Inflammatory macrophage treated with lipopolysaccharide for 4 hours (primary cell): ENCODE data around the gene MLYCD.
"Not testable (repeated sequence)": the region's sequence is repeated elsewhere in the genome, so short reads cannot be mapped to it uniquely, and the experiment has no call there.

Experiments
- DNase-seq: peaks from one replicate; pipeline ENCODE4 v3.0.0-alpha.2; 2020

Gene MLYCD

DNA sequence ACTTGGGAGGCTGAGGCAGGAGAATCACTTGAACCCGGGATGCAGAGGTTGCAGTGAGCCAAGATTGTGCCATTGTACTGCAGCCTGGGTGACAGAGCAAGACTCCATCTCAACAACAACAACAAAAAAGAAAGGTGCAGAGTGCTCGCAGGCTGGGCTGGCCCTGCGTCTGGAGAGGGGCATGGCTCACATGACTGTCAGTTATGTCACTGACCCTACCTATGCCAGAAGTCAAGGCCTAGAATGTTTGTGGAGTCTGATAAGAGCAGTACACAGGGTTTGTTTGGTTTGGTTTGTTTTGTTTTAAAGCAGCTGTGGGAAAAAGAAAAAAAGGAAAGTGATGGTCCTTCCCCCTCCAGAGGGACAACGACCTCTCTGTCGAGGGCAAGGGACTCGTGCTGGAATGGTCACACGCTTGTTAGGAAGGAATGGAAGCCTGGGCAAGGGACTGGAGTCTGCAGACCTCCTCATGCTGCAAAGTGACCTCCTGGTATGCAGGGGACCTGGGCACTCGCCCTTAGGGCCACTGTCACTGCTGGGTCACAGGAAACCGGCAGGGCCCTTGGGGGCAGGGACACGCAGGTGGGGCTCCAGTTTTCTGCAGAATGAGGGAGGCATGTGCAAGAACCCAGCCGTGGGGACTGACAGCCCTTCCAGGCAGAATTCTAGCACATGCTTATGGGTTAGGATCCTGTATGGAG, 44.0 kb downstream of the MLYCD start:
- no peak for DNase-seq

- DNase-seq: no peak
Observed at GRCh38 chr16:83943516-83944050, 44.7 kb downstream of the MLYCD start.

DNA sequence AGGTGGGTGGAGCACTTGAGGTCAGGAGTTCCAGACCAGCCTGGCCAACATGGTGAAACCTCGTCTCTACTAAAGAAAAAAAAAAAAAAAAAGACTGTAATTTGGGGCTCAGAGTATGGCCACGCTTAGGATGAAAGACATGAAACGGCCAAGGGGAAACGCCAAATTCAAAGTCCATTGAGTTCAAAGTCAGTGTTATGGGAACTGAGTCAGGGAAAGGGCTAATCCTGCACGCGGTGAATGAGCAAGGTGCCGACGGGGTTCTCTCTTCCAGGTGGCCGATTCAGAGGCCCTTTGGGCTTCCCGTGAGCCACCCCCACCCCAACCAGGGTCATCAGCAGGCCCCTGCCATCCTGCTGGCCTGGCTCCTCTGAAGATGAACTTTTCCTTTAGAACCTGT, 46.7 kb downstream of the MLYCD start:
- no peak for DNase-seq

DNA sequence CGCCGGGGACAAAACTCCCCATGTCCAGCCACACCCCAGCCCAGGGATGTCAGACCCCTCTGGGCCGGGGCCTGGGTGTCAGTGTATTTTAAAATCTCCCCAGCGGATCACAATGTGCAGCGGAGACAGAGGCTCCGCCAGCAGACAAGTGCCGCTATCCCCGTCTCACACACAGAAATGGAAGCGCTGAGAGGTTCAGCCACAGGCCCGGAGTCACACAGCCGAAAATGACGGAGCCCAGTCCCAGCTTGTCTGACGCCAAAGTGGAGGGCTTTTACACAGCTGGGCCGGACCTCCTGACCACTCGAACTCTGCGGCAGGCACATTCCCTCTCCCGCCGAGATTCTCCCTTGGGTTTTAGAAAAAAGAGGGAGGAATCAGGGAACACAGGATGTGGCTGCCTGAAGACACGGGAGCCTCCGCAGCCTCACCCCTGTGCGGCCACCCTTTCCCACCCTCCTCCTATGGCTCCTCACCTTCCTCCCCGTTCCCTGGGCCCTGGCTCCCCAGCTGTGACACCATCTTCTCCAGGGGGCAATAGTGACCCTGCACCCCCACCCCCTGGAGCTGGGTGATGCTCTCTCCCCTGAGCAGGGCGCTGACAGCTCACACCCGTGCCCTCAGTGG, 47.4 kb downstream of the MLYCD start:
- no peak for DNase-seq

- DNase-seq: no peak
Observed at GRCh38 chr16:83946781-83947566, 48.1 kb downstream of the MLYCD start.

- no peak for DNase-seq
Observed at GRCh38 chr16:83947642-83948234, 48.8 kb downstream of the MLYCD start.

- DNase-seq: no peak
Observed at GRCh38 chr16:83948914-83949723, 50.2 kb downstream of the MLYCD start.

DNA sequence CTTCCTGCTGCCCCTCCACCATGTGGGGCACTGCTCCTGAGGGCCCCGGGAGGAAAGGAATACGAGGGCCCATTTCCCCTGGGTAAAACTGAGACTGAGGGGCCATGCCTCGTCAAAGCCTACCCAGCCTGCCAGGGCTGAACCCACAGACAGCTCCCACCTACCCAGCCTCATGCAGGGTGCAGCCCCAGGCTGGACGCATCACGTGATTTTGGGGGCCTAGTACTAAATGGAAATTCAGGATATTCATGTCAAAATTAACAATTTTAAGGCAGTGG, 50.7 kb downstream of the MLYCD start:
- no peak for DNase-seq

DNA sequence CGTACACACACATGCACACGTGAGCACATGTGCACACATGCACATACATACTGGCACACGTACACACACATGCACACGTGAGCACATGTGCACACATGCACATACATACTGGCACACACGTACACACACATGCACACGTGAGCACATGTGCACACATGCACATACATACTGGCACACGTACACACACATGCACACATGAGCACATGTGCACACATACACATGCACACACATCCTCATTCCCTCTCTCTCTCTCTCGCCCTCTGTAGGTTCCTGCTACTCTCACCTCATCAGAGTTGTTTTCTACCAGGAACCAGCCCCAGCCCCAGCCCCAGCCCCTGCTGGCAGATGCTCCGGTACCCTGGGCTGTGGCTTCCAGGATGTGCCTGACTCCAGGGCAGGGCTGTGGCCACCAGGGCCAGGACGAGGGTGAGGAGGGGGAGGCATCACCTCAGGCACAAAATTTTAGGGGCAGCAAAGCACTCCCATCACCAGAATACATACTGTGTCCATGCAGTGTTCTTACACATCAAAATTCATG, 52.0 kb downstream of the MLYCD start:
- not testable (repeated sequence) for DNase-seq

- no peak for DNase-seq
Observed at GRCh38 chr16:83951544-83951943, 52.6 kb downstream of the MLYCD start.

GRCh38 chr16:83952587-83952939, 53.6 kb downstream of the MLYCD start:
- no peak for DNase-seq

- peak; percentile 97 for DNase-seq
Observed at GRCh38 chr16:83952940-83953795, 54.3 kb downstream of the MLYCD start, which contains the start of gene OSGIN1. TSS of gene OSGIN1 (plus strand) at chr16:83953240. CDS start at chr16:83957672, 4,432 bp downstream.

- peak; percentile 22 for DNase-seq
Observed at GRCh38 chr16:83953796-83954576, 55.1 kb downstream of the MLYCD start.

- peak; percentile 72 for DNase-seq
Observed at GRCh38 chr16:83954577-83955016, 55.7 kb downstream of the MLYCD start.

- no peak for DNase-seq
Observed at GRCh38 chr16:83955218-83956130, 56.6 kb downstream of the MLYCD start.

- peak; percentile 79 for DNase-seq
Observed at GRCh38 chr16:83956336-83957289, 57.7 kb downstream of the MLYCD start.

DNA sequence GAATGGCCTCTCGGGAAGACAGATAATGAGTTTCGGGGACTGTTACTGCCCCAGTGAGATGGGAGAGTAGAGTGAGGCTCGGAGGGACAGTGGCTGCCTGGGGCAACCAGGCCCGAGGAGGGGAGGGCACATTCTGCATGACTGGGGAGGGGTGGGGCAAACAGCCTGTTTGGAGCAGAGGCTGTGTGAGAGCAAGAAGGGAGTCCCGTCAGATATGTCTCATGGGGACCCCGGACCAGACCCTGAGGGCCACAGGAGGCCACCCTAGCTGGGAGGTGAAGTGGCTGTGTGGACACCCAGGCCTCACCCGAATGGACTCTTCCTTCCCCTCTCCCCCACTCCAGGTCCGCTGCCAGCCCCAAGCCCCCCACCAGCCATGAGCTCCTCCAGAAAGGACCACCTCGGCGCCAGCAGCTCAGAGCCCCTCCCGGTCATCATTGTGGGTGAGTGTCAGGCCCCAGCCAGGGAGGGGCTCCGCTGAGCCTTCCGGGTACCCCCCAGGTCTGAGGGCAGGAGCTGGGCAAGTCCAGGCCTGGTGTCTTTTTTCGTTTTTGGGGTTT, 58.5 kb downstream of the MLYCD start:
- DNase-seq: no peak
